GM12878 (cell line): ENCODE results near the gene SPDYE3. TPM values are rescaled to one million over a fixed set of nuclear protein-coding genes. Genes with fewer than 3 reads are reported as not detected.
"Not testable (repeated sequence)": the region's sequence is repeated elsewhere in the genome, so short reads cannot be mapped to it uniquely, and the experiment has no call there.

Source experiments
- ATAC-seq: fragments of 200-7000 bp; cut with Tn5 transposase; 3 replicates; pipeline ENCODE4 v1.9.1; 2020; ENCODE audit warnings: mild to moderate bottlenecking, moderate library complexity
- BruUV-seq: library from RNA; stranded (reverse); fragments of 400-500 nt; replicated peaks from 2 replicates; lab custom pipeline; 2021; lab: Mats Ljungman, UMichigan
- CTCF ChIA-PET: fragments of 300-600 bp; sonication (Branson Sonifier 250); formaldehyde crosslinking; extraction: SDS; loops from one replicate; lab custom pipeline; 2021; ENCODE audit warnings: inconsistent platforms; lab: Yijun Ruan, JAX
- POLR2A ChIA-PET: fragments of 350-600 bp; formaldehyde crosslinking; extraction: SDS; loops from one replicate; lab custom pipeline; 2021; ENCODE audit warnings: inconsistent platforms; lab: Charles Lee
- RAD21 ChIA-PET: fragments of 300-600 bp; sonication (Branson Sonifier 250); formaldehyde crosslinking; loops from one replicate; lab custom pipeline; 2023; ENCODE audit warnings: antibody characterized with exemption; ENCODE audit not compliant: unreplicated experiment; lab: Charles Lee
- SMC1A ChIA-PET: fragments of 300-600 bp; sonication (Branson Sonifier 250); formaldehyde crosslinking; loops from one replicate; lab custom pipeline; 2023; ENCODE audit not compliant: unreplicated experiment, uncharacterized antibody; lab: Charles Lee
- DNase-seq: peaks from one replicate; pipeline ENCODE4 v3.0.0-alpha.2; 2011; ENCODE audit warnings: low read depth, low spot score
- FAIRE-seq: peaks from 3 replicates; lab custom pipeline; 2011; peaks lifted over from hg19 to GRCh38; lab: Jason Lieb, UNC
- H2AFZ ChIP-seq: 2 replicates; pipeline ENCODE4 v1.6.0; 2011; ENCODE audit warnings: low read depth, low read length, control low read depth; ENCODE audit not compliant: control insufficient read depth
- H3K27ac ChIP-seq: 2 replicates; pipeline ENCODE4 v1.5.1; 2011; ENCODE audit warnings: control low read depth; ENCODE audit not compliant: control insufficient read depth, insufficient read depth
- H3K27me3 ChIP-seq, 2 experiments: replicated peaks in 1 of 2; 2 replicates each; pipeline versions ENCODE4 v1.6.0 to v1.6.1; 2011; ENCODE audit warnings: low read length in 1 of 2; ENCODE audit not compliant: control insufficient read depth in 2 of 2, insufficient read depth in 2 of 2
- H3K36me3 ChIP-seq, 2 experiments: 2 replicates each; pipeline ENCODE4 v1.5.1; 2011; ENCODE audit warnings: low read length in 1 of 2; ENCODE audit not compliant: control insufficient read depth in 2 of 2, insufficient read depth in 2 of 2
- H3K4me1 ChIP-seq: 2 replicates; pipeline ENCODE4 v1.6.1; 2011; ENCODE audit warnings: mild to moderate bottlenecking, low read length, moderate library complexity, mixed read lengths; ENCODE audit not compliant: control insufficient read depth, insufficient read depth
- H3K4me2 ChIP-seq: 2 replicates; pipeline ENCODE4 v1.6.0; 2011; ENCODE audit warnings: control low read depth; ENCODE audit not compliant: control insufficient read depth, insufficient read depth
- H3K4me3 ChIP-seq: fragments of 200-600 bp; sonication (generic); 2 replicates; pipeline ENCODE4 v1.5.1; 2016
- H3K79me2 ChIP-seq: 2 replicates; pipeline ENCODE4 v1.6.0; 2011; ENCODE audit warnings: low read length; ENCODE audit not compliant: control insufficient read depth, insufficient read depth
- H3K9ac ChIP-seq: 2 replicates; pipeline ENCODE4 v1.8.0; 2011; ENCODE audit warnings: low read length, control low read depth, mixed read lengths; ENCODE audit not compliant: control insufficient read depth, insufficient read depth
- H3K9me3 ChIP-seq: replicated peaks from 3 replicates; pipeline ENCODE4 v1.5.1; 2011; ENCODE audit warnings: mild to moderate bottlenecking, low read length; ENCODE audit not compliant: control insufficient read depth, insufficient read depth
- H4K20me1 ChIP-seq: 2 replicates; pipeline ENCODE4 v1.6.0; 2011; ENCODE audit not compliant: control insufficient read depth, insufficient read depth
- ASH2L ChIP-seq: fragments of 300-600, 200-600 bp; sonication (generic); IDR thresholded peaks from 2 replicates; pipeline ENCODE4 v1.6.1; 2017; ENCODE audit warnings: low read depth, mild to moderate bottlenecking, borderline replicate concordance
- BHLHE40 ChIP-seq, 2 experiments: fragments of 450-650 bp in 1 of 2; IDR thresholded peaks; 2 replicates each; pipeline ENCODE4 v1.6.1; 2011 to 2017; ENCODE audit warnings: low read depth in 2 of 2, borderline replicate concordance in 1 of 2, improper control_type of control experiment in 1 of 2, low read length in 1 of 2, mild to moderate bottlenecking in 1 of 2
- CREB1 ChIP-seq: IDR thresholded peaks from 2 replicates; pipeline ENCODE4 v1.6.1; 2012; ENCODE audit warnings: low read depth, mild to moderate bottlenecking, inconsistent platforms
- CREM ChIP-seq: IDR thresholded peaks from 2 replicates; pipeline ENCODE4 v1.6.1; 2014; ENCODE audit warnings: antibody characterized with exemption, low read depth
- GATAD2B ChIP-seq: fragments of 450-650 bp; conservative IDR thresholded peaks from 2 replicates; pipeline ENCODE4 v1.6.1; 2017; ENCODE audit warnings: low read depth, mild to moderate bottlenecking, moderate library complexity
- HDGF ChIP-seq: fragments of 450-650 bp; IDR thresholded peaks from 2 replicates; pipeline ENCODE4 v1.6.1; 2016; ENCODE audit warnings: antibody characterized with exemption
- IRF3 ChIP-seq: fragments of 450-650 bp; IDR thresholded peaks from 2 replicates; pipeline ENCODE4 v1.6.1; 2014; ENCODE audit warnings: mild to moderate bottlenecking
- LARP7 ChIP-seq: fragments of 450-650 bp; IDR thresholded peaks from 2 replicates; pipeline ENCODE4 v1.6.1; 2017; ENCODE audit warnings: mild to moderate bottlenecking
- MLLT1 ChIP-seq: fragments of 450-650 bp; IDR thresholded peaks from 2 replicates; pipeline ENCODE4 v1.6.1; 2016; ENCODE audit warnings: mild to moderate bottlenecking
- MTA2 ChIP-seq: fragments of 450-650 bp; IDR thresholded peaks from 2 replicates; pipeline ENCODE4 v1.6.1; 2016; ENCODE audit warnings: low read depth, mild to moderate bottlenecking, moderate library complexity
- NFYB ChIP-seq: IDR thresholded peaks from 2 replicates; pipeline ENCODE4 v1.6.1; 2011; ENCODE audit warnings: low read depth, mild to moderate bottlenecking, low read length, improper control_type of control experiment, moderate library complexity; ENCODE audit not compliant: insufficient read depth
- NR2C1 ChIP-seq: fragments of 450-650 bp; IDR thresholded peaks from 2 replicates; pipeline ENCODE4 v1.6.1; 2017; ENCODE audit warnings: antibody characterized with exemption, mild to moderate bottlenecking, moderate library complexity
- NRF1 ChIP-seq: conservative IDR thresholded peaks from 2 replicates; pipeline ENCODE4 v1.6.1; 2011; ENCODE audit warnings: mild to moderate bottlenecking, low read depth, low read length, improper control_type of control experiment
- PKNOX1 ChIP-seq: fragments of 450-650 bp; IDR thresholded peaks from 2 replicates; pipeline ENCODE4 v1.6.1; 2016; ENCODE audit warnings: mild to moderate bottlenecking
- POLR2A ChIP-seq: IDR thresholded peaks from 2 replicates; pipeline ENCODE4 v1.6.1; 2011; ENCODE audit warnings: low read depth, mild to moderate bottlenecking, low read length
- RB1 ChIP-seq: fragments of 450-650 bp; formaldehyde crosslinking; IDR thresholded peaks from 2 replicates; pipeline ENCODE4 v1.6.1; 2017; ENCODE audit warnings: mild to moderate bottlenecking, borderline replicate concordance
- RFX5 ChIP-seq: IDR thresholded peaks from 2 replicates; pipeline ENCODE4 v1.6.1; 2011; ENCODE audit warnings: low read depth, low read length, improper control_type of control experiment
- RUNX3 ChIP-seq: IDR thresholded peaks from 2 replicates; pipeline ENCODE4 v1.6.1; 2012; ENCODE audit warnings: low read length, inconsistent platforms
- SMAD5 ChIP-seq: IDR thresholded peaks from 2 replicates; pipeline ENCODE4 v1.6.1; 2016; ENCODE audit warnings: antibody characterized with exemption, low read depth
- SP1 ChIP-seq: IDR thresholded peaks from one replicate; pipeline ENCODE4 v1.6.1; 2011; ENCODE audit warnings: low read depth, low read length
- TCF3 ChIP-seq: IDR thresholded peaks from 2 replicates; pipeline ENCODE4 v1.6.1; 2012; ENCODE audit warnings: low read depth, mild to moderate bottlenecking, low read length, borderline replicate concordance; ENCODE audit not compliant: insufficient read depth
- WGBS: methylation state at CpG from one replicate; pipeline ENCODE4 v1.1.6; 2016; ENCODE audit warnings: low lambda C conversion rate; ENCODE audit not compliant: insufficient replicate concordance, insufficient coverage; ENCODE audit errors: missing lambda C conversion rate; 5-methylcytosine and 5-hydroxymethylcytosine counted together
- in situ Hi-C: fragments of 300-500 bp; cut with MboI; formaldehyde crosslinking; loops from 9 replicates; pipeline ENCODE4 v1.14.3; 2018; ENCODE audit warnings: mixed read lengths
- intact Hi-C: fragments of 100-400 bp; cut with micrococcal nuclease; formaldehyde crosslinking; loops from one replicate; pipeline ENCODE4 v1.14.2; 2022; ENCODE audit not compliant: unreplicated experiment
- polyA plus RNA-seq, 11 experiments: library from polyadenylated mRNA; depleted of rRNA in 4 of 11; unstranded in 6 of 11; stranded (reverse) in 5 of 11; fragments of >200 nt; fragmentation: Nextera tagmentation in 4 of 11; fragmentation: Illumina TruSeq in 1 of 11; extraction: Ambion mirVana in 4 of 11; extraction: Trizol in 1 of 11; gene quantifications; 1 replicate in 1 of 11; 2 replicates in 10 of 11; pipeline versions ENCODE4 v1.2.1 to v1.2.3, GENCODE V29; 2011 to 2016; ENCODE audit warnings: inconsistent platforms in 2 of 11, missing spikeins in 2 of 11, low read depth in 1 of 11
- total RNA-seq, 4 experiments: library from RNA; depleted of rRNA in 3 of 4; stranded (reverse); fragments of >200 nt in 3 of 4; fragmentation: Illumina TruSeq in 1 of 4; extraction: Trizol in 1 of 4; gene quantifications; 2 replicates each; pipeline versions ENCODE4 v1.2.1 to v1.2.3, GENCODE V29; 2013 to 2021

The SPDYE3 gene
- total and polyA plus RNA-seq, 10 of the 15 experiments (the other 5 are each of a cell fraction or from before 2014, with no cell fraction given) = 0.03 to 9.4 (median 1.4) TPM; not detected in 4

DNA sequence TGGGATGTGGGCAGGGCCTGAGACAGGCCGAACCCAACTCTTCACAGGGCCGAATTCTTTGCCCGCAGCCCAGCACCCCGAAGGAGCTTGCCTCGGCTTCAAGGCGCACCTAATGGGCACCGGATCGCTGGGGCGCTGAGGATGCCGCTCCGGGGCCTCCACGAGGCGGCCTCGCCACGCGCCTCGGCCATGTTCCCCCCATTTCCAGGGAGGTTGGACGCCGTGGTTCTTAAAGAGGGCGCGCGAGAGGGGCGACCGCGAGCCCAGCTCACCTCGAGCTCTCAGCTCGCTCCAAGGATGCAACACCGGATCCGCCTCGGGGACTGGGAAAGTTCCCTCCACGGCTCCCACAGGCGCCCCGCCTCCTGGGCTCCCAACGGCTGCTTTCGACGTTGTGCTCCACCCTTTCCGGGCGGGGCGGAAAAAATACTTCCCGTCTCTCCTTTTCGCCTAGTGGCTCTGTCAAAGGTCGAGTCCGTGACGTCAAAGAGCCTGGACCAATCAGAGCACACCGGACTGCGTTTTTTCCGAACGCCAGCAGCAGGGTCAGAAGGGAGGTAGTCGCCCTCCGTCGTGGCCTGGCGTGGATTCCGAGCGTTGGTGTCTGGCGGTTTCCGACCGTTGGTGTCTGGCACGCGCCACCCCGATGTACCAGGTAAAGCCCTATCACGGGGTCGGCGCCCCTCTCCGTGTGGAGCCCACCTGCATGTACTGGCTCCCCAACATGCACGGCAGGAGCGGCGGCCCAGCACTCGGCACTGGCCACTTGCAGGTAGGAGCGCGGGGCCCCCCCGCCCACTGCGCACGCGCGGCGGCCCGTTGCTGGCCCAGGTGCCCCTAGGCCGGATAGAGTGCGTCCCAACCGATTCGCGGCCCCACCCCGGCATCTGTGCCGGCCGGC lies 28.3 kb downstream of the SPDYE3 start:
- CTCF ChIA-PET = interaction anchor here (0.9 to 1.2 kb wide), 2 partner anchors 10 to 203 kb away, joined by 3 read pairs; no protein-coding TSS in a partner anchor
- RAD21 ChIA-PET = interaction anchor here (1.1 to 1.3 kb wide), 3 partner anchors 92 to 203 kb away, joined by 3 to 4 read pairs (median 3); partner anchors contain the start of genes GPC2, STAG3 and ZCWPW1
- peak; percentile 23 for FAIRE-seq
- TF ChIP-seq HDGF (peak; percentile 79; the same call in 1 of the 2 replicates), RB1 (peak; percentile 66; the same call in 1 of the 2 replicates), MTA2 (peak; percentile 53; the same call in 1 of the 2 replicates), NRF1 (peak; percentile 48), RUNX3 (peak; percentile 42; the same call in 1 of the 2 replicates), POLR2A (peak; percentile 88), IRF3 (0 out of 2 replicates have a peak, but pooled peaks have one; percentile 52), GATAD2B (peak; percentile 87), LARP7 (peak; percentile 66), CREM (peak; percentile 79; the same call in 1 of the 2 replicates), PKNOX1 (peak; percentile 54; the same call in 1 of the 2 replicates), SP1 (peak; percentile 58), SMAD5 (peak; percentile 81; the same call in 1 of the 2 replicates), RFX5 (peak; percentile 71), BHLHE40 (IDR thresholded peaks at IDR 0.05; ENCODE audit: borderline replicate concordance in 1 of 2, low read depth in 2 of 2, low read length in 1 of 2) (peak in 1 of 2 experiments; percentile 91; a peak in 2 of 4 replicates), MLLT1 (peak; percentile 43), NFYB (peak; percentile 89), CREB1 (peak; percentile 88), ASH2L (0 out of 2 replicates have a peak, but pooled peaks have one; percentile 36), NR2C1 (peak; percentile 90), TCF3 (peak; percentile 62; the same call in 1 of the 2 replicates)

More for the DNA sequence above, 28.3 kb downstream of the SPDYE3 start:
- peak overlapping the region; percentile 87 for H3K4me3 ChIP-seq
- peak overlapping the region; percentile 76 for H2AFZ ChIP-seq
- H3K4me1 ChIP-seq, H3K36me3 ChIP-seq, in situ Hi-C loops, intact Hi-C loops, H3K9me3 ChIP-seq, H3K27me3 ChIP-seq, H4K20me1 ChIP-seq: not testable (repeated sequence)
- H3K27ac ChIP-seq = peak overlapping the region; percentile 87
- ChIA-PET SMC1A (interaction anchor here (0.6 kb wide), 1 partner anchor 118 kb away, joined by 3 read pairs; no protein-coding TSS in a partner anchor), POLR2A (interaction anchor here (0.7 to 0.9 kb wide), 2 partner anchors 9 to 115 kb away, joined by 3 read pairs; no protein-coding TSS in a partner anchor)
- ATAC-seq (peak; percentile 97), DNase-seq (peak; percentile 86)
- WGBS = under 1% methylated on average over 72 of the region's 85 CpGs
- TSS peak; percentile 64 for BruUV-seq
- peak overlapping the region; percentile 79 for H3K9ac ChIP-seq
- peaks cover 26% of the 10 kb centered on the region for H3K79me2 ChIP-seq
- H3K4me2 ChIP-seq = peak overlapping the region; percentile 25; the same call in 1 of the 2 replicates
